ENCODE data around the gene FEM1C. TPM values are rescaled to one million over a fixed set of nuclear protein-coding genes. Genes with fewer than 3 reads are reported as not detected.

The FEM1C gene
- total and polyA plus RNA-seq, 2 experiments from 2014 or later, result 7.2 to 11.8 TPM

DNA sequence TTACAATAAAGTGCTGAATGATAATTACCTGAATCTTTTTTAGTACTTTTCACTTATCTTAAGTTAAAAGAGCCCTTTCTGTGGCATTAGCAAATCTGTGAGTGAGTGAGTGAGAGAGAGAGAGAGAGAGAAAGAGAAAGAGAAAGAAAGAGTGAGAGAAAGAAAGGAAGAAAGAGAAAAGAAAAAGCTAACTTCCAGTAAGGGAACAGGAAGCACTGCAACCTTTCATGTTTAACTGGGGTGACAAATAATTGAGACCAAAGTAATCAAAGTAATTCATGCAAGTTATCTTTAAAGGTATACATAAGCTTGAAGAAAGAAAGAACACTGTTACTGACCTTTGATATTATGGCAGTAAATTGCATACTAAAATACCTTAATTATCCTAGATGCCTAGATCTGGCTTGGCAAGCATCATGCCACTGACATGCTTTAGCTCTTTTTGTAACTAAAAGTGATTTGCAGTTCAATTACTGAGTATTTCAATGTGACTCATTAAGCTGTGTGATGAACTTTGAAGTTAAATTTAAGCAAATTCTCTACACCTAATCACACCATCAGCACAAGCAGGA is 21.7 kb downstream of the FEM1C start:
- H3K27me3 ChIP-seq, result no peaks in the 10 kb centered on the region
- TF ChIP-seq, protein P1, sequence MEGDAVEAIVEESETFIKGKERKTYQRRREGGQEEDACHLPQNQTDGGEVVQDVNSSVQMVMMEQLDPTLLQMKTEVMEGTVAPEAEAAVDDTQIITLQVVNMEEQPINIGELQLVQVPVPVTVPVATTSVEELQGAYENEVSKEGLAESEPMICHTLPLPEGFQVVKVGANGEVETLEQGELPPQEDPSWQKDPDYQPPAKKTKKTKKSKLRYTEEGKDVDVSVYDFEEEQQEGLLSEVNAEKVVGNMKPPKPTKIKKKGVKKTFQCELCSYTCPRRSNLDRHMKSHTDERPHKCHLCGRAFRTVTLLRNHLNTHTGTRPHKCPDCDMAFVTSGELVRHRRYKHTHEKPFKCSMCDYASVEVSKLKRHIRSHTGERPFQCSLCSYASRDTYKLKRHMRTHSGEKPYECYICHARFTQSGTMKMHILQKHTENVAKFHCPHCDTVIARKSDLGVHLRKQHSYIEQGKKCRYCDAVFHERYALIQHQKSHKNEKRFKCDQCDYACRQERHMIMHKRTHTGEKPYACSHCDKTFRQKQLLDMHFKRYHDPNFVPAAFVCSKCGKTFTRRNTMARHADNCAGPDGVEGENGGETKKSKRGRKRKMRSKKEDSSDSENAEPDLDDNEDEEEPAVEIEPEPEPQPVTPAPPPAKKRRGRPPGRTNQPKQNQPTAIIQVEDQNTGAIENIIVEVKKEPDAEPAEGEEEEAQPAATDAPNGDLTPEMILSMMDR (IDR thresholded peaks at IDR 0.05; ENCODE audit: low read depth, low read length), result no peak
- peaks cover 30% of the 10 kb centered on the region for H3K36me3 ChIP-seq
- no peak for DNase-seq (ENCODE audit: low read depth in 1 of 2, low spot score in 1 of 2)
- no peaks in the 10 kb centered on the region for H3K9me3 ChIP-seq (ENCODE audit: low read depth)
- no peak overlapping the region for H3K4me3 ChIP-seq
- H3K27ac ChIP-seq, result no peak overlapping the region
- peaks cover under 1% of the 10 kb centered on the region for H3K4me1 ChIP-seq (ENCODE audit: low read depth)

DNA sequence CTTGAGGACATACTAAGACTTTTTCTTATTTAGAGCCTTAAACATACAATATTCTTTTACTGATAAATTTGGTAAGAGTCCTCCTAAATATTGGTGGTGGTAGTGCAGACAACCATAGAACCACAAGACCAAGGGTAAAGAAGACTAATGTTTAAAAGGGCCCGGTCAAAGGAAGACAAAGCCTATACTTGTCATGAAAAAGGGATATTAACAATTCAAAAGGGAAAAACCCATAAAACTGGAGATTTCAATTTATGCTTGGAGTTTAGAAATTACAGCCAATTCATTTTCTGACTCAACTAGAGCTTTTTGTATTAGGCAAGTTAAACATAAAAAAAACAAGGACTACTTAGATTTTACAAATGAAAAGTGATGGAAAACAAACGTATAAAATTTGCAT is 24.4 kb downstream of the FEM1C start:
- Histone ChIP-seq H3K27me3 (no peaks in the 10 kb centered on the region), H3K36me3 (peaks cover 27% of the 10 kb centered on the region), H3K9me3 (ENCODE audit: low read depth) (no peaks in the 10 kb centered on the region), H3K27ac (no peak overlapping the region), H3K4me3 (no peak overlapping the region), H3K4me1 (ENCODE audit: low read depth) (no peaks in the 10 kb centered on the region)
- TF ChIP-seq, protein P1 (IDR thresholded peaks at IDR 0.05; ENCODE audit: low read depth, low read length), result no peak
- no peak for DNase-seq (ENCODE audit: low read depth in 1 of 2, low spot score in 1 of 2)

DNA sequence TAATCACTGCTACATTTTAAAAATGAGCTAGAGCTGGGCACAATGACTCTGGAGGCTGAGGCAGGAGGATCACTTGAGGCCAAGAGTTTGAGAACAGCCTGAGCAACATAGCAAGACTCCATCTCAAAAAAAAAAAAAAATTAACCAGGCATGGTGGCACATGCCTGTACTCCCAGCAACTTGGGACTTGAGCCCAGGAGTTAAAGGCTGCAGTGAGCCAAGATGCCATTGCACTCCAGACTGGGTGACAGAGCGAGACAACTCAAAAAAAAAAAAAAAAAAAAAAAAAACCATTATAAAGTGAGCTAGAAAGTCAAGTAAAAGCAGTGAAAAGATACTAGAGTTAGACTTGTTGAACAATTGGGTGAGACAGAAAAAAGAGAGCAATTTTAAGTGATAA is 28.2 kb downstream of the FEM1C start:
- Histone ChIP-seq H3K9me3 (ENCODE audit: low read depth) (no peaks in the 10 kb centered on the region), H3K4me1 (ENCODE audit: low read depth) (no peaks in the 10 kb centered on the region), H3K27ac (no peak overlapping the region), H3K4me3 (no peak overlapping the region), H3K27me3 (no peaks in the 10 kb centered on the region), H3K36me3 (peaks cover 3% of the 10 kb centered on the region)
- DNase-seq (ENCODE audit: low read depth in 1 of 2, low spot score in 1 of 2), result no peak
- TF ChIP-seq, protein P1 (IDR thresholded peaks at IDR 0.05; ENCODE audit: low read depth, low read length), result no peak

DNA sequence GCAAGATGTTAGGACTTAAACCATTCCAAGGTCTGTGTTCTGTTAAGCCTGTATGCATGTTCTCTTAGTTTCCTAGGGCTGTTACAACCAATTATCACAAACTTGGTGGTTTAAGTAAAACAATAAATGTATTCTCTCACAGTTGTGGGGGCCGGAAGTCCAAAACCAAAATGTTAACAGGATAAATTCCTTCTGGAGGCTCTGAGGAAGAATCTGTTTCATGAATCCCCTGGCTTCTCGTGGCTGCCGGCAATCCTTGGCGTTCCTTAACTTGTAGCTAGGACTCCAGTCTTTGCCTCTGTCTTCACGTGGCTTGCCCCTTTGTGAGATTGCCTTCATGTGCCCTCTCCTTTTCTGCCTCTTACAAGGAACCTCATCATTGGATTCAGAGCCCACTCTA is 30.4 kb downstream of the FEM1C start:
- Histone ChIP-seq H3K27me3 (no peaks in the 10 kb centered on the region), H3K9me3 (ENCODE audit: low read depth) (no peaks in the 10 kb centered on the region), H3K27ac (no peak overlapping the region), H3K36me3 (no peaks in the 10 kb centered on the region), H3K4me3 (no peak overlapping the region), H3K4me1 (ENCODE audit: low read depth) (no peaks in the 10 kb centered on the region)
- TF ChIP-seq, protein P1 (IDR thresholded peaks at IDR 0.05; ENCODE audit: low read depth, low read length), result no peak
- DNase-seq (ENCODE audit: low read depth in 1 of 2, low spot score in 1 of 2), result peak in 1 of 2 donors; percentile 17

DNA sequence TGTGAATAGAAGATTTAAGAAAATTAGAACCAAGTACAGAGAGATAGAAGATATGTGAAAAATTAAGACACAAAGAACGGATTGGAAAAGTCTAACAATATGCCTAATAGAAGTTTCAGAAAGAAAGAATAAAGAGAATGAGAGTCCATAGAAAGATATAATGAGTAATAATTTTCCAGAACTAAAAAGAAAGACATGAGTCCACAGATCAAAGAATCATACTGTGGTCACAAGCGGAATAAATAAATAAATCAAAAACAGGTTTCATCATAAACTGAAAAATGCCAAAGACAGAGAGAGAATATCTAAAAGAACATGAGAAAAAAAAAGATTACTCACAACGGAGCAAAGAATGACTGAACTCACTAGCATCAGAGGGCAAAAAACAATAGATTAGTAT is 32.9 kb downstream of the FEM1C start:
- no peaks in the 10 kb centered on the region for H3K27me3 ChIP-seq
- no peak overlapping the region for H3K27ac ChIP-seq
- no peak overlapping the region for H3K4me3 ChIP-seq
- no peaks in the 10 kb centered on the region for H3K4me1 ChIP-seq (ENCODE audit: low read depth)
- TF ChIP-seq, protein P1 (IDR thresholded peaks at IDR 0.05; ENCODE audit: low read depth, low read length), result no peak
- no peaks in the 10 kb centered on the region for H3K36me3 ChIP-seq
- no peak for DNase-seq (ENCODE audit: low read depth in 1 of 2, low spot score in 1 of 2)
- no peaks in the 10 kb centered on the region for H3K9me3 ChIP-seq (ENCODE audit: low read depth)

Data from cardiac muscle cell (in vitro differentiated cells and primary cell).